H1 (cell line): Measurements from ENCODE around the gene FHAD1. TPM values are rescaled to one million over a fixed set of nuclear protein-coding genes. Genes with fewer than 3 reads are reported as not detected.

Experiments used
- CTCF ChIA-PET: fragments of 300-600 bp; sonication (Branson Sonifier 250); formaldehyde crosslinking; loops from one replicate; lab custom pipeline; 2021; ENCODE audit not compliant: partially characterized antibody; lab: Charles Lee
- POLR2A ChIA-PET: fragments of 300-600 bp; sonication (Branson Sonifier 250); formaldehyde crosslinking; loops from one replicate; lab custom pipeline; 2021; ENCODE audit warnings: inconsistent platforms; ENCODE audit not compliant: partially characterized antibody; lab: Charles Lee
- DNase-seq, 2 experiments: peaks; one replicate each; pipeline versions ENCODE4 v3.0.0 to v3.0.0-alpha.2; 2010 to 2022; ENCODE audit warnings: low spot score in 2 of 2, low read depth in 1 of 2, mixed read lengths in 1 of 2
- FAIRE-seq: peaks from 2 replicates; lab custom pipeline; 2011; peaks lifted over from hg19 to GRCh38; lab: Jason Lieb, UNC
- H2AFZ ChIP-seq: 2 replicates; pipeline ENCODE4 v1.8.1; 2012; ENCODE audit warnings: low read length, inconsistent platforms
- H2AK5ac ChIP-seq: 2 replicates; pipeline ENCODE4 v1.6.1; 2013; ENCODE audit warnings: low read depth, low read length
- H2BK120ac ChIP-seq: replicated peaks from 2 replicates; pipeline ENCODE3; 2013; ENCODE audit warnings: low read depth, low read length, inconsistent platforms
- H2BK12ac ChIP-seq: 2 replicates; pipeline ENCODE4 v1.6.1; 2013; ENCODE audit warnings: low read depth, low read length
- H2BK15ac ChIP-seq: 2 replicates; pipeline ENCODE4 v1.6.1; 2013; ENCODE audit warnings: low read length
- H2BK20ac ChIP-seq: 2 replicates; pipeline ENCODE4 v1.6.1; 2013; ENCODE audit warnings: low read length
- H2BK5ac ChIP-seq: 2 replicates; pipeline ENCODE4 v1.6.1; 2013; ENCODE audit warnings: low read depth, low read length
- H3K14ac ChIP-seq: 2 replicates; pipeline ENCODE4 v1.6.1; 2013; ENCODE audit warnings: inconsistent platforms; ENCODE audit not compliant: insufficient read length
- H3K18ac ChIP-seq: 2 replicates; pipeline ENCODE4 v1.6.1; 2013; ENCODE audit warnings: low read length; ENCODE audit errors: extremely low read depth
- H3K23ac ChIP-seq: 2 replicates; pipeline ENCODE4 v1.6.1; 2013; ENCODE audit warnings: inconsistent platforms; ENCODE audit not compliant: insufficient read length
- H3K23me2 ChIP-seq: 2 replicates; pipeline ENCODE4 v1.6.1; 2013; ENCODE audit warnings: low read depth, low read length
- H3K27ac ChIP-seq: 2 replicates; pipeline ENCODE4 v1.6.1; 2011; ENCODE audit warnings: low read depth, low read length, inconsistent platforms
- H3K27me3 ChIP-seq, 4 experiments: replicated peaks in 1 of 4; 1 replicate in 1 of 4; 2 replicates in 3 of 4; pipeline versions ENCODE4 v1.6.1 to v1.8.1; 2011 to 2013; ENCODE audit warnings: low read length in 3 of 4, mild to moderate bottlenecking in 3 of 4, inconsistent platforms in 2 of 4, mixed read lengths in 2 of 4, moderate library complexity in 1 of 4; ENCODE audit not compliant: control insufficient read depth in 3 of 4, insufficient read depth in 3 of 4; ENCODE audit errors: extremely low read depth in 1 of 4
- H3K36me3 ChIP-seq, 4 experiments: 2 replicates each; pipeline versions ENCODE4 v1.6.1 to v1.8.1; 2011 to 2013; ENCODE audit warnings: mild to moderate bottlenecking in 4 of 4, low read length in 3 of 4, moderate library complexity in 2 of 4, control low read depth in 1 of 4, inconsistent platforms in 1 of 4; ENCODE audit not compliant: insufficient read depth in 4 of 4, control insufficient read depth in 2 of 4
- H3K4ac ChIP-seq: replicated peaks from 2 replicates; pipeline ENCODE3; 2013; ENCODE audit warnings: low read length, low read depth, mixed read lengths, inconsistent platforms; ENCODE audit not compliant: insufficient read length
- H3K4me1 ChIP-seq, 4 experiments: replicated peaks in 1 of 4; 1 replicate in 1 of 4; 2 replicates in 3 of 4; pipeline versions ENCODE4 v1.6.1 to v1.8.1; 2011 to 2013; ENCODE audit warnings: low read length in 3 of 4, inconsistent platforms in 2 of 4, mixed read lengths in 1 of 4; ENCODE audit not compliant: insufficient read depth in 4 of 4, control insufficient read depth in 3 of 4
- H3K4me2 ChIP-seq, 2 experiments: 2 replicates each; pipeline versions ENCODE4 v1.6.1 to v1.8.1; 2011 to 2013; ENCODE audit warnings: low read depth in 2 of 2, low read length in 2 of 2, control low read depth in 1 of 2, inconsistent platforms in 1 of 2, mild to moderate bottlenecking in 1 of 2; ENCODE audit not compliant: insufficient read depth in 1 of 2
- H3K4me3 ChIP-seq, 4 experiments: fragments of 200-600, 300-600 bp in 1 of 4; sonication (generic), shearing (Covaris generic), sonication (Bioruptor Twin) in 1 of 4; 2 replicates each; pipeline versions ENCODE4 v1.5.1 to v1.8.1; 2011 to 2016; ENCODE audit warnings: low read length in 4 of 4, low read depth in 3 of 4, control low read depth in 2 of 4, inconsistent platforms in 2 of 4, mild to moderate bottlenecking in 2 of 4, mixed read lengths in 1 of 4, moderate library complexity in 1 of 4; ENCODE audit not compliant: insufficient read depth in 2 of 4; ENCODE audit errors: extremely low read depth in 1 of 4
- H3K56ac ChIP-seq: replicated peaks from 2 replicates; pipeline ENCODE3; 2013; ENCODE audit warnings: low read depth, mild to moderate bottlenecking, mixed read lengths, low read length, inconsistent platforms; ENCODE audit not compliant: insufficient read length
- H3K79me1 ChIP-seq: 2 replicates; pipeline ENCODE4 v1.6.1; 2013; ENCODE audit warnings: low read depth, low read length, control low read depth
- H3K79me2 ChIP-seq, 2 experiments: 2 replicates each; pipeline versions ENCODE4 v1.6.1 to v1.8.1; 2012 to 2013; ENCODE audit warnings: low read length in 2 of 2, mild to moderate bottlenecking in 2 of 2, inconsistent platforms in 1 of 2; ENCODE audit not compliant: insufficient read depth in 2 of 2, control insufficient read depth in 1 of 2
- H3K9ac ChIP-seq, 4 experiments: replicated peaks in 1 of 4; 1 replicate in 1 of 4; 2 replicates in 3 of 4; pipeline versions ENCODE4 v1.6.1 to v1.8.1; 2011 to 2013; ENCODE audit warnings: low read depth in 3 of 4, low read length in 3 of 4, control low read depth in 2 of 4, mild to moderate bottlenecking in 2 of 4, moderate library complexity in 2 of 4, inconsistent platforms in 1 of 4; ENCODE audit errors: extremely low read depth in 1 of 4
- H3K9me3 ChIP-seq, 2 experiments: 2 replicates each; pipeline versions ENCODE4 v1.6.1 to v1.8.1; 2012 to 2013; ENCODE audit warnings: mild to moderate bottlenecking in 2 of 2, moderate library complexity in 2 of 2, control low read depth in 1 of 2, inconsistent platforms in 1 of 2, low read depth in 1 of 2, low read length in 1 of 2, mixed read lengths in 1 of 2; ENCODE audit not compliant: insufficient read depth in 2 of 2
- H4K20me1 ChIP-seq, 2 experiments: replicated peaks in 1 of 2; 2 replicates each; pipeline versions ENCODE3 to v1.8.1; 2011 to 2013; ENCODE audit warnings: inconsistent platforms in 2 of 2, low read length in 2 of 2, mild to moderate bottlenecking in 1 of 2; ENCODE audit not compliant: insufficient read depth in 2 of 2, control insufficient read depth in 1 of 2
- H4K5ac ChIP-seq: 2 replicates; pipeline ENCODE4 v1.6.1; 2013; ENCODE audit warnings: low read length, low read depth, mixed read lengths, inconsistent platforms; ENCODE audit not compliant: insufficient read length
- H4K8ac ChIP-seq: 2 replicates; pipeline ENCODE4 v1.8.0; 2013; ENCODE audit warnings: mild to moderate bottlenecking, moderate library complexity, low read length, inconsistent platforms; ENCODE audit not compliant: insufficient read depth; ENCODE audit errors: extremely low read depth
- H4K91ac ChIP-seq: replicated peaks from 2 replicates; pipeline ENCODE3; 2013; ENCODE audit warnings: low read length, mixed read lengths, inconsistent platforms; ENCODE audit not compliant: insufficient read length
- BACH1 ChIP-seq: IDR thresholded peaks from 2 replicates; pipeline ENCODE4 v1.6.1; 2012; ENCODE audit warnings: low read length, improper control_type of control experiment
- BRCA1 ChIP-seq: IDR thresholded peaks from 2 replicates; pipeline ENCODE4 v1.6.1; 2012; ENCODE audit warnings: low read depth, low read length, improper control_type of control experiment
- CEBPB ChIP-seq: IDR thresholded peaks from 2 replicates; pipeline ENCODE4 v1.6.1; 2012; ENCODE audit warnings: low read depth, low read length
- CHD2 ChIP-seq: IDR thresholded peaks from 2 replicates; pipeline ENCODE4 v1.6.1; 2012; ENCODE audit warnings: low read length, improper control_type of control experiment
- CREB1 ChIP-seq: IDR thresholded peaks from 2 replicates; pipeline ENCODE4 v1.6.1; 2012; ENCODE audit warnings: inconsistent platforms
- GABPA ChIP-seq: IDR thresholded peaks from 2 replicates; pipeline ENCODE4 v1.6.1; 2011; ENCODE audit warnings: mild to moderate bottlenecking, low read length, moderate library complexity, borderline replicate concordance; ENCODE audit not compliant: insufficient read depth
- GTF2F1 ChIP-seq: IDR thresholded peaks from 2 replicates; pipeline ENCODE4 v1.6.1; 2012; ENCODE audit warnings: low read depth, low read length, improper control_type of control experiment, borderline replicate concordance
- JUND ChIP-seq: IDR thresholded peaks from 2 replicates; pipeline ENCODE4 v1.6.1; 2011; ENCODE audit warnings: mild to moderate bottlenecking, improper control_type of control experiment, low read length
- KDM1A ChIP-seq: fragments of 200-600, 300-600 bp; sonication (generic); IDR thresholded peaks from 2 replicates; pipeline ENCODE4 v1.7.1; 2016; ENCODE audit warnings: mild to moderate bottlenecking, low read length, borderline replicate concordance
- NANOG ChIP-seq: IDR thresholded peaks from 2 replicates; pipeline ENCODE4 v1.6.1; 2011; ENCODE audit warnings: low read length, low read depth, mild to moderate bottlenecking, inconsistent platforms; ENCODE audit not compliant: insufficient read depth, poor library complexity, severe bottlenecking
- RXRA ChIP-seq: IDR thresholded peaks from 2 replicates; pipeline ENCODE4 v1.6.1; 2011; ENCODE audit warnings: low read depth, mild to moderate bottlenecking, low read length, moderate library complexity; ENCODE audit not compliant: insufficient read depth
- SIX5 ChIP-seq: IDR thresholded peaks from 2 replicates; pipeline ENCODE4 v1.6.1; 2011; ENCODE audit warnings: mild to moderate bottlenecking, low read depth, low read length
- TAF7 ChIP-seq: optimal IDR thresholded peaks from 2 replicates; pipeline ENCODE3; 2011; ENCODE audit warnings: low read depth, mild to moderate bottlenecking, inconsistent platforms, low read length, moderate library complexity, borderline replicate concordance
- YY1 ChIP-seq: IDR thresholded peaks from 2 replicates; pipeline ENCODE4 v1.6.1; 2011; ENCODE audit warnings: low read depth, mild to moderate bottlenecking, low read length
- WGBS, 2 experiments: shearing (Covaris generic) in 1 of 2; methylation state at CpG; one replicate each; pipeline versions ENCODE4 v1.1.6 to v1.1.7; 2013 to 2015; ENCODE audit warnings: low lambda C conversion rate in 2 of 2, mixed read lengths in 2 of 2, inconsistent platforms in 1 of 2, low coverage in 1 of 2, missing lambda C conversion rate in 1 of 2; ENCODE audit not compliant: insufficient replicate concordance in 2 of 2, insufficient coverage in 1 of 2, insufficient read length in 1 of 2; ENCODE audit errors: extremely low coverage in 1 of 2, missing lambda C conversion rate in 1 of 2; 5-methylcytosine and 5-hydroxymethylcytosine counted together
- polyA plus RNA-seq, 7 experiments: library from polyadenylated mRNA; depleted of rRNA in 3 of 7; stranded (reverse) in 5 of 7; unstranded in 2 of 7; fragments of >200 nt in 5 of 7; fragments of 200-250 nt in 2 of 7; gene quantifications; 1 replicate in 5 of 7; 2 replicates in 1 of 7; 4 replicates in 1 of 7; pipeline versions ENCODE4 v1.2.1 to v1.2.3, GENCODE V29; 2011 to 2013; ENCODE audit warnings: missing spikeins in 2 of 7, mixed read lengths in 2 of 7
- total RNA-seq: library from RNA; stranded (reverse); fragmentation: NEBNext Ultra II Directional; extraction: Animal tissue kit (Norgen Biotek cat#: 25700); gene quantifications from 2 replicates; pipeline ENCODE4 v1.2.1, GENCODE V29; 2021
- TF ChIP-seq, protein P1 (sequence below): IDR thresholded peaks from 2 replicates; pipeline ENCODE4 v1.6.1; 2011; ENCODE audit warnings: low read length, improper control_type of control experiment

The FHAD1 gene
- total and polyA plus RNA-seq, 2 of the 8 experiments (the other 6 are each of a cell fraction or from before 2014, with no cell fraction given): 0.39 to 0.69 TPM

DNA sequence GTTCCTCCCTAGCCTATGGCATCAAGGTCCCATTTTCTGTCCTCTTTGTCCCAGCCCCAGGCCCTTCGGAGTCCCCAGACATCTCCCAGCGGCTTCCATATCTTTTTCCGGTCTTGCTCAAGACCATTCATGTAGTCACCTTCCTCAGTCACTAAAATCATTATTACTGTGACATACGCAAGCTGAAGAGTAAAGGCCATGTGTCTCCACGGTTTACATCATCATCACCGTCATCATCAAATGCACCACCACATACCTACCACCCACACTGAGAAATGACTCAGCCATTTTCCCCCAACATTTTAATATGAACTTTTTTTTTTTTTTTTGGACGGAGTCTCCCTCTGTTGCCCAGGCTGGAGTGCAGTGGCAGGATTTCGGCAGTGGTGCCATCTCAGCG lies 43.4 kb downstream of the FHAD1 start:
- no peak overlapping the region for H3K4ac ChIP-seq
- no peak overlapping the region for H4K91ac ChIP-seq
- no peak overlapping the region for H3K9ac ChIP-seq
- H4K20me1 ChIP-seq: no peaks in the 10 kb centered on the region
- no peaks in the 10 kb centered on the region for H3K23me2 ChIP-seq
- no peak overlapping the region for H2BK20ac ChIP-seq
- no peak overlapping the region for H2BK12ac ChIP-seq
- H2BK5ac ChIP-seq: no peak overlapping the region
- no peaks in the 10 kb centered on the region for H3K79me2 ChIP-seq
- no peaks in the 10 kb centered on the region for H3K9me3 ChIP-seq
- 89% methylated on average over 9 of the region's 9 CpGs; no CpG with 5 or more reads in 1 of the 2 experiments for WGBS, 2 experiments
- no peak overlapping the region for H4K5ac ChIP-seq
- no peaks in the 10 kb centered on the region for H3K79me1 ChIP-seq
- H2AK5ac ChIP-seq: 0 out of 2 replicates have a peak overlapping the region, but pooled peaks have one; percentile 53
- no peaks in the 10 kb centered on the region for H3K27me3 ChIP-seq
- no peak for DNase-seq
- CTCF ChIA-PET: interaction anchor here (0.9 to 1.7 kb wide), 3 partner anchors 14 to 79 kb away, joined by 3 to 7 read pairs (median 4); no protein-coding TSS in a partner anchor
- H3K36me3 ChIP-seq: no peaks in the 10 kb centered on the region
- H2AFZ ChIP-seq: no peak overlapping the region
- H2BK15ac ChIP-seq: no peak overlapping the region
- H4K8ac ChIP-seq: no peak overlapping the region; the same call in 1 of the 2 replicates
- no peak overlapping the region for H3K4me3 ChIP-seq
- no peak overlapping the region for H3K23ac ChIP-seq
- no peak overlapping the region for H3K27ac ChIP-seq
- FAIRE-seq: no peak
- no peak overlapping the region for H3K56ac ChIP-seq
- no peak overlapping the region for H2BK120ac ChIP-seq
- POLR2A ChIA-PET: no interaction called here
- H3K4me2 ChIP-seq: no peak overlapping the region
- H3K4me1 ChIP-seq: no peaks in the 10 kb centered on the region
- no peak overlapping the region for H3K14ac ChIP-seq
- no peak overlapping the region for H3K18ac ChIP-seq
- no peak for TF ChIP-seq CHD2
- no peak for TF ChIP-seq JUND
- no peak for TF ChIP-seq CEBPB
- TF ChIP-seq SIX5: no peak
- no peak for TF ChIP-seq YY1
- no peak for TF ChIP-seq RXRA
- no peak for TF ChIP-seq BRCA1
- no peak for TF ChIP-seq TAF7
- no peak for TF ChIP-seq GABPA
- TF ChIP-seq GTF2F1: no peak
- no peak for TF ChIP-seq KDM1A
- no peak for TF ChIP-seq CREB1
- TF ChIP-seq NANOG: no peak
- TF ChIP-seq, protein P1, sequence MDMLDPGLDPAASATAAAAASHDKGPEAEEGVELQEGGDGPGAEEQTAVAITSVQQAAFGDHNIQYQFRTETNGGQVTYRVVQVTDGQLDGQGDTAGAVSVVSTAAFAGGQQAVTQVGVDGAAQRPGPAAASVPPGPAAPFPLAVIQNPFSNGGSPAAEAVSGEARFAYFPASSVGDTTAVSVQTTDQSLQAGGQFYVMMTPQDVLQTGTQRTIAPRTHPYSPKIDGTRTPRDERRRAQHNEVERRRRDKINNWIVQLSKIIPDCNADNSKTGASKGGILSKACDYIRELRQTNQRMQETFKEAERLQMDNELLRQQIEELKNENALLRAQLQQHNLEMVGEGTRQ: no peak
- TF ChIP-seq BACH1: no peak
